ENCODE results near the gene CDH4. TPM values are rescaled to one million over a fixed set of nuclear protein-coding genes. Genes with fewer than 3 reads are reported as not detected.

CDH4 gene
- total RNA-seq, 4 donors from 2014 or later: not detected

DNA sequence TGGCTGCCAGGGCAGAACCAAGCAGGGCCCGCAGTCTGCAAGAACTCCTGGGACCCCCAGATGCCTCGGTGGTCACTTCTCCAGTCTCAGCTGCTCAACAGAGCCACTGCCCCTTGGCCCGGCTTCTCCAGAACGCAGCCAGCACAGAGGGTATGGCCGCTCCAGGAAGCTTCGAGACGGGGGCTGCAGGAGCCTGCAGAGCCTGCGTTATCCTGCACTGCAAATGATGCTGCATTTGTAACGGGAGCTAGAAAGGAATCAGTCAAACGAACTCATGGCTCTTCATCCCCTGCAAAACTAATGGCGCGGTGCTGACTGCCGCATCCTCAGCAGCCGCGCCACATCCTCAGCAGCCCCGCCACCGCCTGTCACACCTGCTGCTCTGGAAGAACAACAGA, 558.7 kb downstream of the CDH4 start:
- no peak for DNase-seq
- in situ Hi-C loops (cut with MboI; ENCODE audit: low pct_ligation_motif_present in 1 of 4, low pct_unique_long_range_greater_than_20kb in 1 of 4, low sequenced_read_pairs in 3 of 4): no loop called here
- H3K9me3 ChIP-seq: no peaks in the 10 kb centered on the region
- no peaks in the 10 kb centered on the region for H3K27me3 ChIP-seq
- H3K36me3 ChIP-seq: no peaks in the 10 kb centered on the region
- intact Hi-C loops (cut with DNase I; ENCODE audit: low total_unique reads): no loop called here
- WGBS, 2 donors (ENCODE audit: low coverage in 1 of 2): 85 to 91% methylated on average over 7 to 17 of the region's 17 CpGs
- no peak overlapping the region for H3K27ac ChIP-seq
- TF ChIP-seq POLR2A (IDR thresholded peaks at IDR 0.05) (no peak), POLR2AphosphoS5 (IDR thresholded peaks at IDR 0.05) (no peak)
- H3K4me1 ChIP-seq: no peaks in the 10 kb centered on the region
- no peak overlapping the region for H3K4me3 ChIP-seq

- no peaks in the 10 kb centered on the region for H3K4me1 ChIP-seq
- no peaks in the 10 kb centered on the region for H3K27me3 ChIP-seq
- H3K4me3 ChIP-seq: no peak overlapping the region
- TF ChIP-seq CTCF (IDR thresholded peaks at IDR 0.05): no peak
- no peak for DNase-seq
- WGBS, 2 donors (ENCODE audit: low coverage in 1 of 2): 64% methylated on average over 5 of the region's 5 CpGs
- in situ Hi-C loops (cut with MboI; ENCODE audit: low pct_ligation_motif_present in 1 of 4, low pct_unique_long_range_greater_than_20kb in 1 of 4, low sequenced_read_pairs in 3 of 4) (no loop called here), intact Hi-C loops (cut with DNase I; ENCODE audit: low total_unique reads) (no loop called here)
- no peaks in the 10 kb centered on the region for H3K36me3 ChIP-seq
- no peaks in the 10 kb centered on the region for H3K9me3 ChIP-seq
- H3K27ac ChIP-seq: no peak overlapping the region
Observed at GRCh38 chr20:61811166-61811565, 559.1 kb downstream of the CDH4 start.

DNA sequence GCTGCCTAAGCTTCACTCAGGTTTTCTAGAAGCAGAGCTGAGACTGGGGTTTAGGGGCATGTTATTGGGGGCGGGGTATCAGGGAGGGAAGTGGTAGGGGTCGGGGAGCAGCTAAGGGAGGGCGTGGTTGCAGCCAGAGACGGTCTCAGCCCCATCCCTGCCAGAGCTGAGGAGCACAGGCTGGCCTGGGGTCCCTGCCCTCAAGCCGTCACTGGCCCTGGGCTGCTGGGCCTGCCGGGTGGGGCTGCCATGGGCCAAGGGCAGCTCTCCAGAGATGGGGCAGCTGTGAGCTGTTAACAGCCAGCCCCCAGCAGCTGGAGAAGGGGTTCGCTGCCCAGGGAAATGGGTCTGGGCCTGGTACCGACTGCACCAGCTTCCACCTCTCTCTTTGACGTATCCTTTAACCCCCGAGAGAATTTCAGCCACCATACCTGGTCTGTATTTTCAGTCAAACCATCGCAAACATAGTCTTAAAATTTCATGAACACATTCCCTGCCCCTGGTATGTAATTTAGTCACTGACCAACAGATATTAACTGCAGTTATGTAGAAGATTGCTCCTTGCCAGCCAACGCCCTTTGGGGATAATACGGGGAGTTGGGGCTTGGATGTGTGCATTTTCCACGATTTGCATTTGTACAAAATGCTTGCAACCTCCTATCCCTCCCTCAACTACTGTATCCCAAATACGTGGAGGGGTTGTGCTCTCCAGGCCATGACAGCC, 560.2 kb downstream of the CDH4 start:
- Histone ChIP-seq H3K9me3 (no peaks in the 10 kb centered on the region), H3K4me1 (no peaks in the 10 kb centered on the region), H3K27me3 (no peaks in the 10 kb centered on the region), H3K27ac (no peak overlapping the region), H3K4me3 (no peak overlapping the region), H3K36me3 (no peaks in the 10 kb centered on the region)
- intact Hi-C loops (cut with DNase I; ENCODE audit: low total_unique reads) (no loop called here), in situ Hi-C loops (cut with MboI; ENCODE audit: low pct_ligation_motif_present in 1 of 4, low pct_unique_long_range_greater_than_20kb in 1 of 4, low sequenced_read_pairs in 3 of 4) (no loop called here)
- TF ChIP-seq CTCF (IDR thresholded peaks at IDR 0.05) (no peak), EP300 (IDR thresholded peaks at IDR 0.05; ENCODE audit: low read depth) (no peak), POLR2AphosphoS5 (IDR thresholded peaks at IDR 0.05) (no peak), POLR2A (IDR thresholded peaks at IDR 0.05) (no peak)
- WGBS, 2 donors (ENCODE audit: low coverage in 1 of 2): 66 to 84% methylated on average over 5 to 15 of the region's 15 CpGs
- no peak for DNase-seq

GRCh38 chr20:61812845-61813485, 560.9 kb downstream of the CDH4 start:
- Histone ChIP-seq H3K27me3 (no peaks in the 10 kb centered on the region), H3K27ac (no peak overlapping the region), H3K9me3 (no peaks in the 10 kb centered on the region), H3K4me1 (no peaks in the 10 kb centered on the region), H3K4me3 (no peak overlapping the region), H3K36me3 (no peaks in the 10 kb centered on the region)
- TF ChIP-seq CTCF (IDR thresholded peaks at IDR 0.05) (no peak), POLR2A (IDR thresholded peaks at IDR 0.05) (no peak), EP300 (IDR thresholded peaks at IDR 0.05; ENCODE audit: low read depth) (no peak), POLR2AphosphoS5 (IDR thresholded peaks at IDR 0.05) (no peak)
- in situ Hi-C loops (cut with MboI; ENCODE audit: low pct_ligation_motif_present in 1 of 4, low pct_unique_long_range_greater_than_20kb in 1 of 4, low sequenced_read_pairs in 3 of 4) (no loop called here), intact Hi-C loops (cut with DNase I; ENCODE audit: low total_unique reads) (no loop called here)
- DNase-seq: no peak
- WGBS, 2 donors (ENCODE audit: low coverage in 1 of 2): 60% methylated on average over 14 of the region's 14 CpGs; no CpG with 5 or more reads in 1 of the 2 donors
